ENCODE measurements around the gene POMT2.
"Not testable (repeated sequence)": the region's sequence is repeated elsewhere in the genome, so short reads cannot be mapped to it uniquely, and the experiment has no call there.

Gene POMT2

GRCh38 chr14:77324289-77324688 lies 3.6 kb upstream of the POMT2 start:
- FAIRE-seq, result no peak

GRCh38 chr14:77323571-77323970 lies 2.9 kb upstream of the POMT2 start:
- FAIRE-seq, result no peak

- no peak for FAIRE-seq
These were observed 2.3 kb upstream of the POMT2 start for GRCh38 chr14:77322951-77323350.

- no peak for FAIRE-seq
These were observed 1.7 kb upstream of the POMT2 start for GRCh38 chr14:77322250-77322902.

GRCh38 chr14:77319422-77319821 lies 1.3 kb downstream of the POMT2 start:
- no peak for FAIRE-seq

- not testable (repeated sequence) for FAIRE-seq
These were observed 1.9 kb downstream of the POMT2 start for GRCh38 chr14:77318756-77319155.

- no peak for FAIRE-seq
These were observed 2.6 kb downstream of the POMT2 start for GRCh38 chr14:77318006-77318553.

GRCh38 chr14:77316872-77317301 lies 3.8 kb downstream of the POMT2 start:
- no peak for FAIRE-seq

GRCh38 chr14:77316195-77316505 lies 4.5 kb downstream of the POMT2 start:
- no peak for FAIRE-seq

GRCh38 chr14:77314539-77315457 lies 5.9 kb downstream of the POMT2 start:
- no peak for FAIRE-seq

GRCh38 chr14:77314043-77314442 lies 6.6 kb downstream of the POMT2 start:
- FAIRE-seq, result no peak

GRCh38 chr14:77313371-77313770 lies 7.3 kb downstream of the POMT2 start:
- FAIRE-seq, result no peak

GRCh38 chr14:77311217-77311616 lies 9.5 kb downstream of the POMT2 start:
- FAIRE-seq, result no peak

GRCh38 chr14:77310026-77310425 lies 10.7 kb downstream of the POMT2 start:
- FAIRE-seq, result no peak

GRCh38 chr14:77309131-77309530 lies 11.6 kb downstream of the POMT2 start:
- no peak for FAIRE-seq

- FAIRE-seq, result no peak
These were observed 13.7 kb downstream of the POMT2 start for GRCh38 chr14:77306851-77307496.

GRCh38 chr14:77306416-77306815 lies 14.3 kb downstream of the POMT2 start:
- no peak for FAIRE-seq

GRCh38 chr14:77305696-77306095 lies 15.0 kb downstream of the POMT2 start:
- no peak for FAIRE-seq

- no peak for FAIRE-seq
These were observed 17.1 kb downstream of the POMT2 start for GRCh38 chr14:77303417-77304156.

GRCh38 chr14:77302926-77303325 lies 17.8 kb downstream of the POMT2 start:
- no peak for FAIRE-seq

- FAIRE-seq, result no peak
These were observed 19.6 kb downstream of the POMT2 start for GRCh38 chr14:77301103-77301502.

GRCh38 chr14:77299771-77300170 lies 20.9 kb downstream of the POMT2 start:
- FAIRE-seq, result no peak

- no peak for FAIRE-seq
These were observed 23.8 kb downstream of the POMT2 start for GRCh38 chr14:77296906-77297305.
